Tibial nerve (tissue), 4 donors: ENCODE data around the gene CENPQ. TPM values are rescaled to one million over a fixed set of nuclear protein-coding genes. Genes with fewer than 3 reads are reported as not detected.

ENCODE experiments used
- DNase-seq, 2 donors: peaks; one replicate each; pipeline ENCODE4 v3.0.0-alpha.2; 2019; ENCODE audit warnings: low spot score in 2 of 2
- H3K27ac ChIP-seq, 4 donors: fragments of 200-600 bp; sonication (generic) in 3 of 4; one replicate each; pipeline ENCODE4 v1.5.1; 2017 to 2019; ENCODE audit warnings: mild to moderate bottlenecking in 1 of 4
- H3K27me3 ChIP-seq, 2 donors: fragments of 200-600 bp; sonication (generic) in 1 of 2; one replicate each; pipeline versions ENCODE4 v1.5.1 to v1.6.0; 2017 to 2019
- H3K36me3 ChIP-seq, 3 donors: fragments of 200-600 bp; sonication (generic); one replicate each; pipeline ENCODE4 v1.5.1; 2018 to 2019
- H3K4me1 ChIP-seq, 4 donors: fragments of 200-600 bp; sonication (generic) in 3 of 4; one replicate each; pipeline ENCODE4 v1.5.1; 2017 to 2019
- H3K4me3 ChIP-seq, 4 donors: fragments of 200-600 bp; sonication (generic) in 3 of 4; one replicate each; pipeline ENCODE4 v1.5.1; 2017 to 2019; ENCODE audit warnings: mild to moderate bottlenecking in 1 of 4, moderate library complexity in 1 of 4
- H3K9me3 ChIP-seq, 4 donors: fragments of 200-600 bp; sonication (generic) in 3 of 4; one replicate each; pipeline ENCODE4 v1.5.1; 2017 to 2019
- EP300 ChIP-seq, 2 donors: sonication (generic); formaldehyde crosslinking; IDR thresholded peaks; one replicate each; pipeline ENCODE4 v1.6.1; 2017; ENCODE audit warnings: antibody characterized with exemption in 2 of 2, mild to moderate bottlenecking in 1 of 2
- POLR2A ChIP-seq, 2 donors: fragments of 450-650 bp; IDR thresholded peaks; one replicate each; pipeline ENCODE4 v1.6.1; 2017; ENCODE audit warnings: antibody characterized with exemption in 2 of 2, mild to moderate bottlenecking in 2 of 2, moderate library complexity in 2 of 2
- WGBS, 2 donors: methylation state at CpG; one replicate each; pipeline ENCODE4 v1.1.5; 2018; 5-methylcytosine and 5-hydroxymethylcytosine counted together
- total RNA-seq, 4 donors: library from RNA; depleted of rRNA; stranded (reverse); fragments of >200 nt; gene quantifications; one replicate each; pipeline ENCODE4 v1.1.0, GENCODE V29; 2016
- TF ChIP-seq, protein P1 (sequence below), 5 experiments: fragments of 200-600 bp in 3 of 5; fragments of 450-650 bp in 2 of 5; sonication (generic) in 3 of 5; IDR thresholded peaks; one replicate each; pipeline ENCODE4 v1.5.1; 2016 to 2019; ENCODE audit warnings: antibody characterized with exemption in 5 of 5, mild to moderate bottlenecking in 3 of 5, moderate library complexity in 2 of 5

CENPQ gene
- total RNA-seq, 4 donors from 2014 or later = 2.4 to 7.1 (median 4.9) TPM

DNA sequence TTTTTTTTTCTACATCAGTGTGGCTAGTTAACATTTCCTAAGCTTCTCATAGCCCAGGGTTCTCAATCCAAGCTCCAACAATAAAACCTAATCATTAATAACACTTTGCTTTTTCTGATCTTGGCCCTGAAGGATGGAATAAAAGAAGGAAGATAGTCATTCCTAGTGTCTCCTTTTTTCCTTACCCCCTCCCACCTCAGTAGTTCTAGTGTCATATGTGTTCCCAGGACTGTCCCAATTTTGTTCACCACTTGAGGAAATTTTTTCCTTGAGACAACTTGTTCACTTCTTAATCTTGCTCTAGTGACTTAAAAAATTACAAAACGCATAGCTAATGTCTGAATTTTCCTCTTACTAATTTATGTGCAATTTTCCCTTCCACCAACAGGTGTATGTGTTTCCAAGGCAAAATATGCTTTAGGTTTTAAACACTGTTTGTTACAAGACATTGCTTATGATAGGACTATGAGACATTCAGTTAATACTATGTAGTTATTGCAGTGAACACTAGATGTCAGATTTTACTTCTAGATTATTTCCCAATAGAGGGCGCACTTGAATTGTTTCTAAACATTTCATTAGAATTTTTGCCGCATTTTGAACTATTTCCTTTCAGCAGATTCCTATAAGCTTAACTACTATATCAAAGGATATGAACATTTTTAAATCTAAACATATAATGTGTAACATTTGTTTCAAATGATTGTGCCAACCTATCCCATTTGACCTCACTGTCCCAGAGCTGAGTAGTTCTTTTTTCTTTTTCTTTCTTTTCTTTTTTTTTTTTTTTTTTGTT lies 68.8 kb downstream of the CENPQ start:
- no peaks in the 10 kb centered on the region for H3K4me1 ChIP-seq
- TF ChIP-seq EP300 (IDR thresholded peaks at IDR 0.05) = no peak
- TF ChIP-seq POLR2A (IDR thresholded peaks at IDR 0.05) = no peak
- TF ChIP-seq, protein P1, sequence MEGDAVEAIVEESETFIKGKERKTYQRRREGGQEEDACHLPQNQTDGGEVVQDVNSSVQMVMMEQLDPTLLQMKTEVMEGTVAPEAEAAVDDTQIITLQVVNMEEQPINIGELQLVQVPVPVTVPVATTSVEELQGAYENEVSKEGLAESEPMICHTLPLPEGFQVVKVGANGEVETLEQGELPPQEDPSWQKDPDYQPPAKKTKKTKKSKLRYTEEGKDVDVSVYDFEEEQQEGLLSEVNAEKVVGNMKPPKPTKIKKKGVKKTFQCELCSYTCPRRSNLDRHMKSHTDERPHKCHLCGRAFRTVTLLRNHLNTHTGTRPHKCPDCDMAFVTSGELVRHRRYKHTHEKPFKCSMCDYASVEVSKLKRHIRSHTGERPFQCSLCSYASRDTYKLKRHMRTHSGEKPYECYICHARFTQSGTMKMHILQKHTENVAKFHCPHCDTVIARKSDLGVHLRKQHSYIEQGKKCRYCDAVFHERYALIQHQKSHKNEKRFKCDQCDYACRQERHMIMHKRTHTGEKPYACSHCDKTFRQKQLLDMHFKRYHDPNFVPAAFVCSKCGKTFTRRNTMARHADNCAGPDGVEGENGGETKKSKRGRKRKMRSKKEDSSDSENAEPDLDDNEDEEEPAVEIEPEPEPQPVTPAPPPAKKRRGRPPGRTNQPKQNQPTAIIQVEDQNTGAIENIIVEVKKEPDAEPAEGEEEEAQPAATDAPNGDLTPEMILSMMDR (IDR thresholded peaks at IDR 0.05) = peak; percentile 53 to 75 (median 70)
- 7 to 9% methylated on average over 3 of the region's 3 CpGs for WGBS, 2 donors

DNA sequence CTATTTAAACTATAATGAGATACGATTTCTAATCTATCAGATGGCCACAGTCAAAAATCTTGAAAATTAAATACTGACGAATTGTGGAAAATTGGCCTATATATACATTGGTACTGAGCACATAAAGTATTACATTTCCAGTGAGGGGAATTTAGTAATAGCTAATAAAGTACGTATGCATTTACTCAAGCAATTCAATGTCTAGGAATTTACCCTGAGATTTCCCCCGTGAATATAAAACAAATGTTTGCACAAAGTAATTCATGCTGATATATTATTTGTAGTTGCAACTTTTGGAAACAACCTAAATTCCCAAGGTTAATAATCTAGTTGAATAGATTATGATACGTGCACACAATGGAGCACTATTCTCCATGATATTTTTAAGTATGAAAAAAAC lies 72.6 kb downstream of the CENPQ start:
- 63 to 65% methylated on average over 5 of the region's 5 CpGs for WGBS, 2 donors
- Histone ChIP-seq H3K27me3 (no peaks in the 10 kb centered on the region), H3K9me3 (no peaks in the 10 kb centered on the region), H3K4me1 (no peaks in the 10 kb centered on the region), H3K36me3 (no peaks in the 10 kb centered on the region), H3K4me3 (no peak overlapping the region), H3K27ac (no peak overlapping the region)
- TF ChIP-seq EP300 (IDR thresholded peaks at IDR 0.05) = no peak
- no peak for TF ChIP-seq POLR2A (IDR thresholded peaks at IDR 0.05)
- TF ChIP-seq, protein P1 (IDR thresholded peaks at IDR 0.05) = no peak
- no peak for DNase-seq

More for the DNA sequence above, 68.8 kb downstream of the CENPQ start:
- Histone ChIP-seq H3K9me3 (no peaks in the 10 kb centered on the region), H3K27ac (no peak overlapping the region), H3K27me3 (no peaks in the 10 kb centered on the region), H3K4me3 (no peak overlapping the region), H3K36me3 (no peaks in the 10 kb centered on the region)
- no peak for DNase-seq

DNA sequence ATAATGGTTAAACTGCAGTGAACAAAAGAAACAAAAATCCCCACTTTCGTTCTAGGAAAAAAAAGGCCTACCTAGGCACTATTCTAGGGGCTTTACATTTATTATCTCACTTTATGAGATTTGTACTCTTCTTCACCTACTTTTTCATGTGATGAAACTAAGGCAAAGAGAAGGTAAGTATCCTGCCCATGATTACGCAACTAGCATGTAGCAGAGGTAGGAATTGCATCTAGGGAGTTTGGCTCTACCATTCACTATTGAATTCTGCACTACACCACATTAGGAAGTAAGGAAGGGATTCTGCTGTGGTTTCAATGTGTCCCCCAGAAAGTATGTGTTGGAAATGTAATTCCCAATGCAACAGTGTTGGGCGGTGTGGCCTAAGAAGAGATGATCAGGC lies 75.9 kb downstream of the CENPQ start:
- TF ChIP-seq POLR2A (IDR thresholded peaks at IDR 0.05) (no peak), EP300 (IDR thresholded peaks at IDR 0.05) (no peak)
- TF ChIP-seq, protein P1 (IDR thresholded peaks at IDR 0.05) = no peak
- H3K9me3 ChIP-seq = no peaks in the 10 kb centered on the region
- no peak for DNase-seq
- H3K4me3 ChIP-seq = no peak overlapping the region
- no peaks in the 10 kb centered on the region for H3K4me1 ChIP-seq
- no peaks in the 10 kb centered on the region for H3K27me3 ChIP-seq
- H3K36me3 ChIP-seq = no peaks in the 10 kb centered on the region
- no peak overlapping the region for H3K27ac ChIP-seq
- WGBS, 2 donors = 95 to 97% methylated on average over 3 of the region's 3 CpGs

DNA sequence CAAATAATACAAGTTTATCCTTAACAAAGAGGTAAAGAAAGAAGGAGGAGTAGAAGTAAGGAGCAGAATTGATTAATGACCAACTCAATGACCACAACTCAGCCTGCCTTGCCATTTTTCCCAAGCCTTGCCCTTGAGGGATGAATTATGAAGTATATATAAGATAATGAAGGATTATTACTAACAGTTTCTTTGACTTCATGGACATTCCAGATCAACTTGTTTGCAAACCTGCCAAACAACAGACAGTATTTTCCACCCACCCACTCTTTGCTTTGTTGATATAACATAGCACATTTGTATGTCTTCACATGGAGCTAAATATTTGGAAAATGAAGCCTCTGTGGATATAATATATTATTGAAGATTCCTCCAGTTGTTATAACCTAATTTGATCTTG lies 77.4 kb downstream of the CENPQ start:
- Histone ChIP-seq H3K9me3 (no peaks in the 10 kb centered on the region), H3K4me3 (no peak overlapping the region), H3K4me1 (no peaks in the 10 kb centered on the region), H3K27ac (no peak overlapping the region), H3K36me3 (no peaks in the 10 kb centered on the region), H3K27me3 (no peaks in the 10 kb centered on the region)
- TF ChIP-seq EP300 (IDR thresholded peaks at IDR 0.05) = no peak
- TF ChIP-seq POLR2A (IDR thresholded peaks at IDR 0.05) = no peak
- TF ChIP-seq, protein P1 (IDR thresholded peaks at IDR 0.05) = no peak
- no peak for DNase-seq

DNA sequence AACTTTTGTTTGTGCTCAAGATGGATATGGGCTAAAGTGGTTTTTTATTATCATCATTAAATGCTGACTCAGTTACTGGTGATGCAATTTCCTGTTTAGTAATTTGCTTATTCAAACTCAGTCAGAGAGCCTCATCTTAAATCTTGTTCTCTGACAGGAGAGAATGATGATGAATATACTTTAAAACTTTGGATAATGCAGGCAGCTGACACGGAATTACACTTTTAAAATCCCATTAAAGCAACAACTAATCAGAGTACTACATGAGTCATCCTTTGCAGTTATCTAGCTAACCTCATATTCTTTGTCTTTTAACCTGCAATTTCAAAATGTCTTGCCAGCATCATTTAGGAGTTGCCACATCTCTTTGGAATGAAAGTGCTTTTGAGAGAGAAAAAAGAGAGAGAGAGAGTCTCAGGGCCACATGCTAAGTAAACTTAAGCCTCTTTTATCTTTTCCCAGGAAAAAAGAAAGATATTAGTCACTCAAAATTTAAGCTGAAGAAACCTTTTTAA lies 78.1 kb downstream of the CENPQ start:
- Histone ChIP-seq H3K36me3 (no peaks in the 10 kb centered on the region), H3K27ac (no peak overlapping the region), H3K9me3 (no peaks in the 10 kb centered on the region), H3K4me3 (no peak overlapping the region), H3K4me1 (no peaks in the 10 kb centered on the region), H3K27me3 (no peaks in the 10 kb centered on the region)
- 27 to 31% methylated on average over 1 of the region's 1 CpG for WGBS, 2 donors
- no peak for DNase-seq
- TF ChIP-seq POLR2A (IDR thresholded peaks at IDR 0.05) = no peak
- TF ChIP-seq, protein P1 (IDR thresholded peaks at IDR 0.05) = no peak
- no peak for TF ChIP-seq EP300 (IDR thresholded peaks at IDR 0.05)
